Heart left ventricle (tissue), 16 donors: Measurements from ENCODE around the gene NIM1K. TPM values are rescaled to one million over a fixed set of nuclear protein-coding genes. Genes with fewer than 3 reads are reported as not detected.
A peak's percentile ranks its signal among the peaks of the same experiment; 100 is the strongest.

Experiments
- ATAC-seq, 4 donors: fragments of 200-7000 bp; cut with Tn5 transposase; one replicate each; pipeline ENCODE4 v1.9.1; 2020 to 2022; ENCODE audit warnings: moderate library complexity in 4 of 4, mild to moderate bottlenecking in 3 of 4, moderate number of reproducible peaks in 1 of 4
- DNase-seq, 5 donors: peaks; one replicate each; pipeline ENCODE4 v3.0.0-alpha.2; 2020
- H3K27ac ChIP-seq, 12 donors: fragments of 200-600 bp; sonication (generic) in 4 of 12; one replicate each; pipeline versions ENCODE4 v1.5.0 to v1.8.0; 2016 to 2022; ENCODE audit warnings: mild to moderate bottlenecking in 2 of 12
- H3K27me3 ChIP-seq, 9 donors: fragments of 200-600 bp; sonication (generic) in 2 of 9; one replicate each; pipeline versions ENCODE4 v1.5.1 to v1.8.0; 2016 to 2022; ENCODE audit warnings: mild to moderate bottlenecking in 3 of 9
- H3K36me3 ChIP-seq, 9 donors: fragments of 200-600 bp; sonication (generic) in 2 of 9; one replicate each; pipeline versions ENCODE4 v1.5.0 to v1.8.0; 2018 to 2022; ENCODE audit warnings: mild to moderate bottlenecking in 2 of 9
- H3K4me1 ChIP-seq, 12 donors: fragments of 200-600 bp; sonication (generic) in 4 of 12; one replicate each; pipeline versions ENCODE4 v1.5.0 to v1.8.0; 2016 to 2022; ENCODE audit warnings: mild to moderate bottlenecking in 3 of 12
- H3K4me3 ChIP-seq, 12 donors: fragments of 200-600 bp; sonication (generic) in 4 of 12; one replicate each; pipeline versions ENCODE4 v1.5.0 to v1.8.0; 2017 to 2022; ENCODE audit warnings: mild to moderate bottlenecking in 9 of 12, moderate library complexity in 4 of 12
- H3K9me3 ChIP-seq, 12 donors: fragments of 200-600 bp; sonication (generic) in 4 of 12; one replicate each; pipeline versions ENCODE4 v1.5.0 to v1.8.0; 2016 to 2022; ENCODE audit warnings: mild to moderate bottlenecking in 1 of 12
- POLR2A ChIP-seq, 2 donors: fragments of 450-650 bp; IDR thresholded peaks; one replicate each; pipeline ENCODE4 v1.6.1; 2017; ENCODE audit warnings: antibody characterized with exemption in 2 of 2, mild to moderate bottlenecking in 2 of 2, moderate library complexity in 2 of 2
- WGBS, 4 donors: extraction: QIAGEN DNeasy Blood & Tissue Kit in 2 of 4; methylation state at CpG; one replicate each; pipeline versions ENCODE4 v1.1.5 to v1.1.7; 2013 to 2018; 5-methylcytosine and 5-hydroxymethylcytosine counted together
- intact Hi-C, 10 donors: fragments of 100-400 bp; cut with DNase I; formaldehyde crosslinking; loops; one replicate each; pipeline versions ENCODE4 v1.11.1 to v1.14.2; 2022
- polyA plus RNA-seq, 2 donors: library from polyadenylated mRNA; stranded (reverse); fragments of 200-250 nt; gene quantifications; one replicate each; pipeline ENCODE4 v1.2.3, GENCODE V29; 2013
- total RNA-seq, 9 donors: library from RNA; depleted of rRNA in 2 of 9; stranded (reverse); fragments of >200 nt in 2 of 9; fragmentation: NEBNext Ultra II Directional in 3 of 9; extraction: Animal tissue kit (Norgen Biotek cat#: 25700) in 3 of 9; gene quantifications; one replicate each; pipeline versions ENCODE4 v1.1.0 to v1.2.4, GENCODE V29; 2016 to 2023
- TF ChIP-seq, protein P1 (sequence below), 12 donors: fragments of 200-600 bp; sonication (generic) in 4 of 12; IDR thresholded peaks; one replicate each; pipeline versions ENCODE4 v1.5.0 to v1.8.0; 2018 to 2022; ENCODE audit warnings: antibody characterized with exemption in 12 of 12, mild to moderate bottlenecking in 5 of 12
- donor health status: ischemic (EF 13 %, LVEDD 7.1; RV severe dilation, severe dysfunction).
- donor health status: healthy with polysubstance abuse.
- donor health status: DM: no; HTN: yes; CAD: no.
- donor health status: DM: no; HTN: no; CAD: no.
- donor health status: ischemic (EF 25% LVEDD 6.9; RV normal size, moderate dysfunction).
- donor health status: ischemic (EF 25% LVEDD 5.7; RV mildly dilated, moderate dysfunction).
- donor health status: healthy.
- donor health status: DM: yes; HTN: yes; CAD: no.
- donor health status: ischemic (EF 35%, LVEDD 5.7; RV mildly dilated, moderate dysfunction).
- donor health status: nonischemic (EF 11% LVEDD 7.7; RV severe dilation, severe dysfunction).
- donor health status: DM: yes; HTN: yes; CAD: no.
- donor health status: PGD.
- donor health status: ischemic (EF 29% LVEDD 5.4; RV normal size, mild dysfunction).
- donor health status: nonischemic (EF 23%, LVEDD 6.1; RV moderate dilation, normal function).

NIM1K gene
- total and polyA plus RNA-seq, 11 donors: 0.11 to 1.4 (median 0.44) TPM; not detected in 2

DNA sequence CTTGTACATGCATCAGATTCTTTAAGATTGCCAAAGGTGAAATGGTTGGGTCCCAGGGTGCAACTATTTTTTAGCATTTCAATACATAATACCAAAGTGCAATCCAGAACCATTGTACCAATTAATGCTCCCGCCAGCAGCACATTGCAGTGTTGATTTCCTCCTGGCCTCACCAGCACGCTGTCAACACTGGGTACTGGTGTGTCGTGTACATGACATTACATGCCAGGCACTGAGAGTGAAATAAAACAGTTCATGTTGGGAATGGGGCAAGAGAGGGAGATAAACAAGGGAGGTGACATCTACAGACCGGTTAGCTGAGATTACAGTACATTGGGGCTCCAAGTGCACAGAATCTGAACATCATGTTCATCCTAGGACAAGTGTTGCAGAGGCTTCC is 83.4 kb downstream of the NIM1K start:
- Histone ChIP-seq H3K4me3 (no peak overlapping the region), H3K36me3 (no peaks in the 10 kb centered on the region), H3K9me3 (peaks cover 0 to 2% (median 0%) of the 10 kb centered on the region in 12 donors), H3K27me3 (no peaks in the 10 kb centered on the region), H3K27ac (no peak overlapping the region), H3K4me1 (peaks cover 0 to 9% (median 0%) of the 10 kb centered on the region in 12 donors)
- ATAC-seq (peak; percentile 96 to 98 (median 97)), DNase-seq (peak in 4 of 5 donors; percentile 20 to 73 (median 55))
- TF ChIP-seq POLR2A (IDR thresholded peaks at IDR 0.05): no peak
- TF ChIP-seq, protein P1, sequence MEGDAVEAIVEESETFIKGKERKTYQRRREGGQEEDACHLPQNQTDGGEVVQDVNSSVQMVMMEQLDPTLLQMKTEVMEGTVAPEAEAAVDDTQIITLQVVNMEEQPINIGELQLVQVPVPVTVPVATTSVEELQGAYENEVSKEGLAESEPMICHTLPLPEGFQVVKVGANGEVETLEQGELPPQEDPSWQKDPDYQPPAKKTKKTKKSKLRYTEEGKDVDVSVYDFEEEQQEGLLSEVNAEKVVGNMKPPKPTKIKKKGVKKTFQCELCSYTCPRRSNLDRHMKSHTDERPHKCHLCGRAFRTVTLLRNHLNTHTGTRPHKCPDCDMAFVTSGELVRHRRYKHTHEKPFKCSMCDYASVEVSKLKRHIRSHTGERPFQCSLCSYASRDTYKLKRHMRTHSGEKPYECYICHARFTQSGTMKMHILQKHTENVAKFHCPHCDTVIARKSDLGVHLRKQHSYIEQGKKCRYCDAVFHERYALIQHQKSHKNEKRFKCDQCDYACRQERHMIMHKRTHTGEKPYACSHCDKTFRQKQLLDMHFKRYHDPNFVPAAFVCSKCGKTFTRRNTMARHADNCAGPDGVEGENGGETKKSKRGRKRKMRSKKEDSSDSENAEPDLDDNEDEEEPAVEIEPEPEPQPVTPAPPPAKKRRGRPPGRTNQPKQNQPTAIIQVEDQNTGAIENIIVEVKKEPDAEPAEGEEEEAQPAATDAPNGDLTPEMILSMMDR (IDR thresholded peaks at IDR 0.05): no peak
- intact Hi-C loops: no loop called here
- 42 to 53% (median 47%) methylated on average over 4 of the region's 4 CpGs for WGBS, 4 donors

DNA sequence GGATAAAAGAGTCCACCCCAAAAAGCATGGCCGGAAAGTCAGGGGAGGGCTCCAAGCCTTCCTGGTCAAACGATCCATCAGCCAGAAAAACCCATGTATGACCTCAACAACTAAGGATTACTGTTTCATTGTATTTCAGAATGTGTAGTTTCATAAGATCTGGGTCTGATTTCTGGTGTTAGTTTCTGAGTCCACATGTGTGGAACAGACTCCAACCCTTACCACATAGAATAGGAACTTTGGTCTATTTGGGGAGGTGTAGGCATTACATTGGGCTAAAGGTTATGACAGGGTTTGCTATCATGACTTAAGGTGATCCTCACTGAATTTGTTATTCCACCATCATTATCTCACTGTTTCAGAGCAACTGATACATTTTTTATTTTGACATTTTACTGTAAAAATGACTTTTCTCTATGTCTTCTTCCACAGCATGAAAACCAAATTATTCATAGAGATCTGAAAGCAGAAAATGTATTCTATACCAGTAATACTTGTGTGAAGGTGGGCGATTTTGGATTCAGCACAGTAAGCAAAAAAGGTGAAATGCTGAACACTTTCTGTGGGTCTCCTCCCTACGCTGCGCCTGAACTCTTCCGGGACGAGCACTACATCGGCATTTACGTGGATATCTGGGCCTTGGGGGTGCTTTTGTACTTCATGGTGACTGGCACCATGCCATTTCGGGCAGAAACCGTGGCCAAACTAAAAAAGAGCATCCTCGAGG is 87.7 kb downstream of the NIM1K start:
- TF ChIP-seq POLR2A (IDR thresholded peaks at IDR 0.05): no peak
- TF ChIP-seq, protein P1 (IDR thresholded peaks at IDR 0.05): no peak
- no peak overlapping the region for H3K4me3 ChIP-seq
- intact Hi-C loops: no loop called here
- ATAC-seq: no peak
- H3K36me3 ChIP-seq: no peaks in the 10 kb centered on the region
- H3K27ac ChIP-seq: no peak overlapping the region
- no peak for DNase-seq
- no peaks in the 10 kb centered on the region for H3K27me3 ChIP-seq
- peaks cover 0 to 6% (median 0%) of the 10 kb centered on the region in 12 donors for H3K4me1 ChIP-seq
- no peaks in the 10 kb centered on the region for H3K9me3 ChIP-seq
- 91 to 94% (median 92%) methylated on average over 12 of the region's 12 CpGs for WGBS, 4 donors

DNA sequence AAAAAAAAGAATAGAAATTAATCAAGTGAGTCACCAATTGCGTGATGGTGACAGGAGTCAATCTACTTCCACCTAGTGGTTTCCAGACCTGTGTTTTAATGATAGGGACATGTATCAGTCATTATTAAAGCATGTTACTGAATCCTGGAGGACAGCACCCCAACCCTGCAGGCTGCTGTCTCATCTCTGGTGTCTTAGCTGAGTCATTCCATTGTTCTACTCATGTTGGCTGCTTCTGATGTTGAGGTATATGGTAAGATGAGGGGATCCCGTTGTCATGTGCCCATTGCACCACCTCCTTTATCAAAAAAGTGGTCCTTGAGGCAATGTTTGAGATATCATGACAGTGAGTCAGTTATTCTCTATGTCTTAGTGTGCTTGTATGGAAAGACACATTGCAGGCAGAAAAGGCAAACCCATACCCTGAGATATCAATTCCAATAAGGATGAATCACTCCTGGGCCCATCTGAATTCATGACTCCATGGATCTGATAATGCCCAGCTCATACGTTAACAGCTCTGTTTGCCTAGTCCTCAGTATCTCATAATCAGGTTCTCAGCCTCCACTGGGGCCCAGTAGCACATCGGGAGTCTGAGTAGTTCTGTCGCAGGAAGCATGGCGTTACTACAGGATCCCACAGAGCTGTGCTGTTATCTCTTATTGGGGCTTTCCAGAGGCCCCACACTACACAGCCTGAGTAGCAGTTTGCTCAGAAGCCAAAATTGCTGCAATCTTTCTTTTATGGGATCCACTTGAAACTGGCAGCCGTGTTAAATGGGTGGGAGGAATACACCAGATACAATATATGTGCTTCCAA is 90.0 kb downstream of the NIM1K start:
- no peak overlapping the region for H3K4me3 ChIP-seq
- TF ChIP-seq POLR2A (IDR thresholded peaks at IDR 0.05): no peak
- TF ChIP-seq, protein P1 (IDR thresholded peaks at IDR 0.05): no peak
- intact Hi-C loops: no loop called here

DNA sequence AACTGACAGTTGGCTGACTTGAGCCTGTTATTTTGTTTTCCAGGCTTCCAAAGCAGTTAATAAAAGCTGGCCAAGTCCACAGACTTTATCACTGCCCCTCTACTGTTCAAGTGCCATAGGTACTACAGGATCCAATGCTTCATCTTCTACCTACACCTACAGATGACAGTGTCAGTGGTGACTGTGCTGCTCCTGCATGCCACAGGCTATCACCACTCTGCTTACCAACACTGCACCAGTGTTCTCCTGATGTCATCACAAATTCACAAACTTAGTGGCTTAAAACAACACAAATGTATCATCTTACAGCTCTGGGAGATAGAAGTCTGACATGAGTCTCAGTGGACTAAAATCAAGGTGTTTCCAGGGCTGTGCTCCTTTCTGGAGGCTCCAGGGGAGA is 94.6 kb downstream of the NIM1K start:
- DNase-seq (no peak), ATAC-seq (peak in 1 of 4 donors; percentile 18)
- Histone ChIP-seq H3K27me3 (no peaks in the 10 kb centered on the region), H3K27ac (no peak overlapping the region), H3K36me3 (peaks cover 0 to 53% (median 42%) of the 10 kb centered on the region in 9 donors), H3K4me3 (no peak overlapping the region), H3K9me3 (no peaks in the 10 kb centered on the region), H3K4me1 (peaks cover 0 to 8% (median 1%) of the 10 kb centered on the region in 12 donors)
- intact Hi-C loops: no loop called here
- no peak for TF ChIP-seq POLR2A (IDR thresholded peaks at IDR 0.05)
- TF ChIP-seq, protein P1 (IDR thresholded peaks at IDR 0.05): no peak

More for the DNA sequence above, 90.0 kb downstream of the NIM1K start:
- Histone ChIP-seq H3K27me3 (no peaks in the 10 kb centered on the region), H3K9me3 (no peaks in the 10 kb centered on the region), H3K36me3 (peaks cover 0 to 8% (median 4%) of the 10 kb centered on the region in 9 donors), H3K4me1 (no peaks in the 10 kb centered on the region), H3K27ac (no peak overlapping the region)
- WGBS, 4 donors: 54 to 66% (median 60%) methylated on average over 5 to 7 of the region's 7 CpGs
- no peak for DNase-seq
- ATAC-seq: no peak
